Fibroblast of the aortic adventitia (primary cell): Measurements from ENCODE around the gene TM4SF18. TPM values are rescaled to one million over a fixed set of nuclear protein-coding genes. Genes with fewer than 3 reads are reported as not detected.
A peak's percentile ranks its signal among the peaks of the same experiment; 100 is the strongest.

Experiments
- DNase-seq: peaks from one replicate; pipeline ENCODE4 v3.0.0-alpha.2; 2010; ENCODE audit warnings: low read depth
- H3K4me3 ChIP-seq: 2 replicates; pipeline ENCODE4 v1.5.1; 2011; ENCODE audit warnings: low read depth, mild to moderate bottlenecking, control low read depth, low read length, moderate library complexity
- CTCF ChIP-seq: IDR thresholded peaks from 2 replicates; pipeline ENCODE4 v1.5.1; 2011; ENCODE audit warnings: mild to moderate bottlenecking, low read length, control low read depth, inconsistent platforms; ENCODE audit not compliant: insufficient read depth
- total RNA-seq: library from RNA; depleted of rRNA; stranded (reverse); fragments of >200 nt; gene quantifications from 2 replicates; pipeline ENCODE4 v1.2.3, GENCODE V29; 2012; ENCODE audit warnings: low replicate concordance

The TM4SF18 gene
- total RNA-seq, 1 donor = 0.27 TPM

DNA sequence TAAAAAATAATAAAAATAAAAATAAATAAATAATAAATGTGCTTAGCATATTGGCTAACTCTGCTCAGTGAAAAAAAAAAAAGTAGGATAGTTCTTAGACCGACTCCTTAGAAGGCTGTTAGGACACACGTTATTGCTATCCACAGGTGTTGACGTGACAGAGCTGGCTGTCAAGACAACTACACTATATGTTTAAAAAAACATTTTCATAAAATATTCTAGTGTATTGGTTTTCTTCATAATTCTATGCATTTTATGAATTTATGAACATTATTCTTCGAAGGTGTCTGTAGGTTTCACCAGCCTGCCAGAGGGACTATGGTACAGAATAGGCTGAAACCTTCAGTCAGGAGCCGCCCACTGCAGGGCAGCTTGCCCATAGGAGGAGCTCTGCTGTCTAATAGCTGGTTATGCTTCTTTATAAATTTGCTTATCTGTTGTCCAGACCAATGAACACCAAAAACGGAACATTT lies 34.8 kb upstream of the TM4SF18 start:
- DNase-seq = no peak
- TF ChIP-seq CTCF = no peak
- no peak overlapping the region for H3K4me3 ChIP-seq

DNA sequence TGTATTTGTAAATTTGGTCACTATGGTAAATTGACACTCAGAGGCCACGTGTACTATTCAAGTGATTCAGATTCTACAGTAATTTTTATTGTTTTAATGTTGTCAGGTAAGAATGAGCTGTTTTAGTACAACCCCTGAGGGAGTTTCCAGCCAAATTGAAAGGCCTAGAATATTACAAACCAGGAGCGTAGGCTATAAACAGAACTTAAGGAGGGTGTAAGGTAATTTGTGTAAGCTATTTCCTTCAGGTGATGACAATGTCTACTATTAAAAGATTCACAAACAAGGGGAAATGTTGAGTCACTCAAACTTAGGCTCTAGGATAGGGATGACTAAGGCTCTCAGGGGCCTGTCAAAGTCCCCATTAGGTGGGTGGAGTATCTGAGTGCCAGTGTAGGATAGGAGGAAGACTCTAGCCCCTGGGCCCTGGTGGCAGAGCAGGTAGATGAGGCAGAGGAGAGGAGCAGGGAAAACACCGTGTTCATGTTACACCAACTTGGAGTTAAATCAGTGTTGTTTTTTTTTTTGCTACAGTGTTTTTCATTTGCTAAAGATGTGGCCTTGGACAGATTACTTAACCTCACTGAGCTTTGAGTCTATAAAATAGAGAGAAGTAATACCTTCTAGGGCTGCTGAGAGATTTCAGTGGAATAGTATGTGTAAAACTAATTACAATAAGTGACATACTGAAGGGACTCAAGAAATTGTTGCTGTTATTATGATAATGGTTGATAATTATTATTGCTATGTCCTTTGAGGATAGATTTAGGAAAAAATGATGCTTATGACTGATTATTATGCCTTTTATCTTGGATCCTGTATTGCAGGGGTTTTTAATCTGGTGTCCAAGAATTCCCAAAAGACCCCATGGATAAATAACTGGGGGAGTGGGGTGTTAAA lies 33.8 kb upstream of the TM4SF18 start:
- no peak for TF ChIP-seq CTCF
- H3K4me3 ChIP-seq = no peak overlapping the region
- peak; percentile 48 for DNase-seq

DNA sequence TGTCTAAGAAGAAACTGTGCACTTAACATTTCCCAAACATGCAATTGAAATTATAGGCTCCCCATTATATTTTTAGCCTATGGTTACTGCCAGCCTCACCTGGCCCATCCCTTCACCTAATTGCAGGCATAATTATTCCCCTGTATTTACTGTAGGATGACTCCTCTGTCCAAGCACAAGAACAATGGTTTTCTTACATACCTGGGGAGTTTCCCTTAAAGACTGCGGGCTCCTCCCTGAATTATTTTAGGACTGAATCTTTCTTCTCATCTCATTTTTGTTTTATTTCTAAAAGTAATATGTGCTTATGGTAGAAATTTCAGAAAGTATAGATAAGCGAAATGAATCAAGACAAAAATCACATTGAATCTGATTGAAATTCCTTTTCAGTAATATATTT lies 32.6 kb upstream of the TM4SF18 start:
- no peak for DNase-seq
- H3K4me3 ChIP-seq = no peak overlapping the region
- TF ChIP-seq CTCF = no peak

- no peak for TF ChIP-seq CTCF
- no peak for DNase-seq
These were observed 31.2 kb upstream of the TM4SF18 start for GRCh38 chr3:149364624-149365023.

GRCh38 chr3:149363053-149363452 lies 29.6 kb upstream of the TM4SF18 start:
- no peak for TF ChIP-seq CTCF
- no peak for DNase-seq
- H3K4me3 ChIP-seq = no peak overlapping the region

More at GRCh38 chr3:149364624-149365023, 31.2 kb upstream of the TM4SF18 start:
- no peak overlapping the region for H3K4me3 ChIP-seq

DNA sequence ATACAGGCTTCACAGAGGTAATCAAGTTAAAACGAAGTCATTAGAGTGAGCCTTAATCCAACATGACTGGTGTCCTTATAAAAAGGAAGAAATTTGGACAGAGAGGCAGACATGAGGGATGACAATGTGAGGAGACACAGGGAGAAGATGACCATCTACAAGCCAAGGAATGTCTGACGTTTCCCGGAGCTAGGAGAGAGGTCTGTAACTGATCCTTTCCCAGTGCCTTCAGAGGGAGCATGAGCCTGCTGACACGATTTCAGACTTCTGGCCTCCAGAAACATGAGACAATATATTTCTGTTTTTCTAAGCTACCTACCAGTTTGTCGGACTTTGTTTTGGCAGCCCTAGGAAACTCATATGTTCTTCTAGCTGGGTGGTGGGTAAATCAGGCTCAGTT lies 28.9 kb upstream of the TM4SF18 start:
- H3K4me3 ChIP-seq = no peak overlapping the region
- no peak for DNase-seq
- no peak for TF ChIP-seq CTCF

- no peak overlapping the region for H3K4me3 ChIP-seq
- DNase-seq = no peak
- no peak for TF ChIP-seq CTCF
These were observed 23.2 kb upstream of the TM4SF18 start for GRCh38 chr3:149356630-149357029.
